ENCODE data around the gene STX5.
"Not testable (repeated sequence)": the region's sequence is repeated elsewhere in the genome, so short reads cannot be mapped to it uniquely, and the experiment has no call there.

STX5 gene

GRCh38 chr11:62854013-62854824 is 22.4 kb upstream of the STX5 start:
- DNase-seq (ENCODE audit: low spot score), result no peak

- no peak for DNase-seq (ENCODE audit: low spot score)
These were observed 21.6 kb upstream of the STX5 start for GRCh38 chr11:62853279-62853965.

- DNase-seq (ENCODE audit: low spot score), result no peak
These were observed 20.8 kb upstream of the STX5 start for GRCh38 chr11:62852523-62853188.

- no peak for DNase-seq (ENCODE audit: low spot score)
These were observed 20.1 kb upstream of the STX5 start for GRCh38 chr11:62851807-62852522.

GRCh38 chr11:62850911-62851806 is 19.3 kb upstream of the STX5 start:
- DNase-seq (ENCODE audit: low spot score), result no peak

GRCh38 chr11:62847767-62848314 is 16.0 kb upstream of the STX5 start:
- no peak for DNase-seq (ENCODE audit: low spot score)

GRCh38 chr11:62846177-62846576 is 14.3 kb upstream of the STX5 start:
- no peak for DNase-seq (ENCODE audit: low spot score)

GRCh38 chr11:62844154-62844553 is 12.3 kb upstream of the STX5 start:
- no peak for DNase-seq (ENCODE audit: low spot score)

GRCh38 chr11:62843466-62843865 is 11.6 kb upstream of the STX5 start:
- DNase-seq (ENCODE audit: low spot score), result no peak

GRCh38 chr11:62842891-62843290 is 11.0 kb upstream of the STX5 start:
- DNase-seq (ENCODE audit: low spot score), result not testable (repeated sequence)

GRCh38 chr11:62842171-62842741 is 10.4 kb upstream of the STX5 start:
- DNase-seq (ENCODE audit: low spot score), result no peak

GRCh38 chr11:62841361-62842170 is 9.7 kb upstream of the STX5 start:
- DNase-seq (ENCODE audit: low spot score), result peak; percentile 95

GRCh38 chr11:62840721-62841360 is 9.0 kb upstream of the STX5 start:
- DNase-seq (ENCODE audit: low spot score), result peak; percentile 45

GRCh38 chr11:62839050-62839945 is 7.4 kb upstream of the STX5 start, which contains the start of gene WDR74:
TSS of gene WDR74 (minus strand) at chr11:62839590. CDS start at chr11:62839570, 20 bp downstream.
- DNase-seq (ENCODE audit: low spot score), result peak; percentile 98

- no peak for DNase-seq (ENCODE audit: low spot score)
These were observed 3.5 kb upstream of the STX5 start for GRCh38 chr11:62835336-62835735.

GRCh38 chr11:62832336-62833234 is 734 bp upstream of the STX5 start, which contains the start of gene TEX54:
TSS of gene TEX54 (minus strand) at chr11:62832841.
- no peak for DNase-seq (ENCODE audit: low spot score)

Measured in Ammon's horn (tissue), 1 donor.